ENCODE results near the gene CLINT1. TPM values are rescaled to one million over a fixed set of nuclear protein-coding genes. Genes with fewer than 3 reads are reported as not detected.
A peak's percentile ranks its signal among the peaks of the same experiment; 100 is the strongest.
"Not testable (repeated sequence)": the region's sequence is repeated elsewhere in the genome, so short reads cannot be mapped to it uniquely, and the experiment has no call there.

The CLINT1 gene
- total and polyA plus RNA-seq, 3 experiments from 2014 or later = 72.3 to 91.1 (median 73.1) TPM

DNA sequence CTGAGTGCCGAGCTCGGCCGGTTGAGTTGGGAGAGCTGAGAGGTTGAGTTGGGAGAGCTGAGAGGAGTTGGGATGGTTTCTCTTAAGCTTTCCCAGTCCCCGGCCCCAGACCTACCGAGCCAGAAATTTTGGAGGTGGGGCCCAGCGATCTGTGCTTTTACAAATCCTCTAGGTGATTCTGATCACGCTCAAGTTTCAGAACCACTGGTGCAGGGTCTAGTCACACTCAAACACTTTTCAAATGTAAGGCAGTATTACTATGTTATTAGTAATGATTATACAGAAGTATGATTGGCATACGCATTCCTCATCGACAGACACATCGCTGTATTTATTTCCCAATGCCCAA lies 256 bp upstream of the CLINT1 start:
- H3K27me3 Mint-ChIP-seq = peaks cover 0 to 4% of the 10 kb centered on the region in 2 donors
- POLR2A ChIA-PET = no interaction called here
- H3K4me1 ChIP-seq (ENCODE audit: insufficient read depth, low read length) = peaks cover 25% of the 10 kb centered on the region

DNA sequence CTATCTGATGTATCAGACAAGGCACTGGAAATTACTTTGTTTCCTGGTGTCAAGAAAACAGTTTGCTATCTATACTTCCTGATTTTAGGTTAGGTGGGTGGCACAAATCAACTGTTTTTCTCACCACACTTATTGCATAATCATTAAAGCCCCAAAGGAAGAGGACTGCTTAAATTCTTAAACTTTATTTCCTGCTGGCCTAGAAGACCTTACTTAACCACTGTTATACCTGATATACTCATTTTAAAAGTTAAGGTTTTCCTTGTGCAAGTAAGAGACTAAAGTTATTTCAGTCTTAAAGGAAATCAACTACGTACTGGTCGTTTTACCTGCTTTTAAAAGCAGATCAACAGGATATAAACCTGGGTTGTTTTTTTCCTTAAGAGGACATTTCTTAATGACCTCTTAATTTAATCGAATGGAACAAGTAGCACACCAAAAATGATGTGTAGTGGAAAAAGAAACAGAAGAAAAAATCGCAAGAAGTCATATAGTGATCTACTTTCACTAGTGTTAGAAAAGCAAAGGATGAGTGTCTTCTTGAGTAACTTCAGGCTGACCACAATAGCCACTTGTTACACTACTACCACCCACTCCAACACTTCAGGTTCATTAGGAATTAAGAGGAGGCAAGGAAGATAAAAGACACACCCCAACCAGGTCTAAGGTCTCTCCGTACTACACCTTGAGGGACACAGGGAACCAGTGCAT lies 974 bp downstream of the CLINT1 start:
- H3K4me3 ChIP-seq (ENCODE audit: low read length) = peak overlapping the region; percentile 70
- H3K27me3 ChIP-seq (ENCODE audit: insufficient read depth, low read length, poor library complexity, severe bottlenecking) = no peaks in the 10 kb centered on the region
- Mint-ChIP-seq H3K9me3 (no peaks in the 10 kb centered on the region), H3K36me3 (peaks cover 5 to 26% (median 5%) of the 10 kb centered on the region in 3 donors), H3K4me1 (peaks cover 58 to 78% (median 71%) of the 10 kb centered on the region in 3 donors), H3K27ac (peak overlapping the region; percentile 86 to 99 (median 95)), H3K27me3 (peaks cover 0 to 4% of the 10 kb centered on the region in 2 donors), H3K4me3 (peak overlapping the region; percentile 85 to 99 (median 95))
- ChIA-PET POLR2A (interaction anchor here (0.5 to 0.6 kb wide), 2 partner anchors 93 to 127 kb away, joined by 3 to 6 read pairs; partner anchors contain the start of gene THG1L), CTCF (interaction anchor here (1.4 kb wide), 1 partner anchor 12 kb away, joined by 5 read pairs; no protein-coding TSS in a partner anchor)
- peaks cover 20% of the 10 kb centered on the region for H3K4me1 ChIP-seq (ENCODE audit: insufficient read depth, low read length)
- H3K27ac ChIP-seq (ENCODE audit: low read depth, low read length) = peak overlapping the region; percentile 92
- H3K36me3 ChIP-seq (ENCODE audit: insufficient read depth, low read length) = no peaks in the 10 kb centered on the region
- peak in 3 of 5 donors; percentile 11 to 36 (median 23) for DNase-seq
- H3K9me3 ChIP-seq (ENCODE audit: low read length) = no peaks in the 10 kb centered on the region

More for the DNA sequence above, 256 bp upstream of the CLINT1 start:
- no peaks in the 10 kb centered on the region for H3K27me3 ChIP-seq (ENCODE audit: insufficient read depth, low read length, poor library complexity, severe bottlenecking)
- no peaks in the 10 kb centered on the region for H3K36me3 ChIP-seq (ENCODE audit: insufficient read depth, low read length)
- no peaks in the 10 kb centered on the region for H3K9me3 Mint-ChIP-seq
- H3K4me3 ChIP-seq (ENCODE audit: low read length) = peak overlapping the region; percentile 70
- peaks cover 3 to 24% (median 5%) of the 10 kb centered on the region in 3 donors for H3K36me3 Mint-ChIP-seq
- peaks cover 49 to 70% (median 59%) of the 10 kb centered on the region in 3 donors for H3K4me1 Mint-ChIP-seq
- H3K27ac ChIP-seq (ENCODE audit: low read depth, low read length) = peak overlapping the region; percentile 92
- CTCF ChIA-PET = interaction anchor here (0.9 to 1.2 kb wide), 2 partner anchors 44 to 46 kb away, joined by 3 read pairs; no protein-coding TSS in a partner anchor
- no peak for DNase-seq
- H3K9me3 ChIP-seq (ENCODE audit: low read length) = no peaks in the 10 kb centered on the region
- H3K27ac Mint-ChIP-seq = peak overlapping the region; percentile 77 to 99 (median 94)
- peak overlapping the region; percentile 85 to 99 (median 95) for H3K4me3 Mint-ChIP-seq

DNA sequence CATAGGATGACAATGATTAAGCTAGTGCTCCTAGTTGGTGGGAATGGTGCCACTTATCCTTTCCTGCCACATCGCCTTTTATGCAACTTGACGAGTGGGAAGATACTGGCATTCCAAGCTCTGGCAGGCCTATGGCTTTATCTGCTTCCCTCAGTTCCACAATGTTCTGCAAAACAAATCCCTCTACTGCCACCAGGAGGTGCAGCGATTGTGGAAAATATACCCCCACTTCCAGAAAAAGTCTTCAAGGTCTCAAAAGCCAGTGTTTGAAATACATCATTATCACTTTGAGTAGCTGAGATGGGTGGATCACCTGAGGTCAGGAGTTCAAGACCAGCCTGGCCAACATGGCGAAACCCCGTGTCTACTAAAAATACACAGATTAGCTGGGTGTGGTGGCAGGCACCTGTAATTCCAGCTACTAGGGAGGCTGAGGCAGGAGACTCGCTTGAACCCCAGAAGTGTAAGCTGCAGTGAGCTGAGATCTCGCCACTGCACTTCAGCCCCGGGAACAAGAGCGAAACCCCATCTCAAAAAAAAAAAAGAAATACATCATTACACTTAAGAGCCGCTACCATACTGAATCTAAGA lies 3.4 kb downstream of the CLINT1 start:
- no peaks in the 10 kb centered on the region for H3K9me3 Mint-ChIP-seq
- peak overlapping the region; percentile 10 to 65 (median 38) for H3K4me3 Mint-ChIP-seq
- POLR2A ChIA-PET = interaction anchor here (0.6 kb wide), 1 partner anchor 93 kb away, joined by 3 read pairs; no protein-coding TSS in a partner anchor
- no peaks in the 10 kb centered on the region for H3K27me3 Mint-ChIP-seq
- peaks cover 0 to 31% (median 5%) of the 10 kb centered on the region in 3 donors for H3K36me3 Mint-ChIP-seq
- no peaks in the 10 kb centered on the region for H3K9me3 ChIP-seq (ENCODE audit: low read length)
- H3K4me1 ChIP-seq (ENCODE audit: insufficient read depth, low read length) = peaks cover 20% of the 10 kb centered on the region
- CTCF ChIA-PET = interaction anchor here (1.1 to 1.6 kb wide), 4 partner anchors 35 to 112 kb away, joined by 3 to 6 read pairs (median 3); partner anchors contain the start of gene LSM11
- no peaks in the 10 kb centered on the region for H3K27me3 ChIP-seq (ENCODE audit: insufficient read depth, low read length, poor library complexity, severe bottlenecking)
- H3K4me3 ChIP-seq (ENCODE audit: low read length) = no peak overlapping the region
- peaks cover 65 to 80% (median 75%) of the 10 kb centered on the region in 3 donors for H3K4me1 Mint-ChIP-seq
- peak overlapping the region in 4 of 8 donors; percentile 19 to 57 (median 48) for H3K27ac Mint-ChIP-seq
- no peaks in the 10 kb centered on the region for H3K36me3 ChIP-seq (ENCODE audit: insufficient read depth, low read length)
- DNase-seq = peak in 1 of 5 donors; percentile 16
- H3K27ac ChIP-seq (ENCODE audit: low read depth, low read length) = no peak overlapping the region

- Mint-ChIP-seq H3K4me3 (peak overlapping the region in 1 of 7 donors; percentile 35), H3K36me3 (peaks cover 0 to 33% (median 7%) of the 10 kb centered on the region in 3 donors), H3K4me1 (peaks cover 60 to 79% (median 77%) of the 10 kb centered on the region in 3 donors)
- H3K36me3 ChIP-seq (ENCODE audit: insufficient read depth, low read length); DNase-seq; H3K27ac ChIP-seq (ENCODE audit: low read depth, low read length); H3K27ac Mint-ChIP-seq; H3K27me3 Mint-ChIP-seq; POLR2A ChIA-PET; H3K9me3 ChIP-seq (ENCODE audit: low read length); H3K9me3 Mint-ChIP-seq; H3K4me3 ChIP-seq (ENCODE audit: low read length); CTCF ChIA-PET; H3K27me3 ChIP-seq (ENCODE audit: insufficient read depth, low read length, poor library complexity, severe bottlenecking): not testable (repeated sequence)
- H3K4me1 ChIP-seq (ENCODE audit: insufficient read depth, low read length) = peaks cover 16% of the 10 kb centered on the region
These were observed 5.6 kb downstream of the CLINT1 start for GRCh38 chr5:157853365-157853764.

DNA sequence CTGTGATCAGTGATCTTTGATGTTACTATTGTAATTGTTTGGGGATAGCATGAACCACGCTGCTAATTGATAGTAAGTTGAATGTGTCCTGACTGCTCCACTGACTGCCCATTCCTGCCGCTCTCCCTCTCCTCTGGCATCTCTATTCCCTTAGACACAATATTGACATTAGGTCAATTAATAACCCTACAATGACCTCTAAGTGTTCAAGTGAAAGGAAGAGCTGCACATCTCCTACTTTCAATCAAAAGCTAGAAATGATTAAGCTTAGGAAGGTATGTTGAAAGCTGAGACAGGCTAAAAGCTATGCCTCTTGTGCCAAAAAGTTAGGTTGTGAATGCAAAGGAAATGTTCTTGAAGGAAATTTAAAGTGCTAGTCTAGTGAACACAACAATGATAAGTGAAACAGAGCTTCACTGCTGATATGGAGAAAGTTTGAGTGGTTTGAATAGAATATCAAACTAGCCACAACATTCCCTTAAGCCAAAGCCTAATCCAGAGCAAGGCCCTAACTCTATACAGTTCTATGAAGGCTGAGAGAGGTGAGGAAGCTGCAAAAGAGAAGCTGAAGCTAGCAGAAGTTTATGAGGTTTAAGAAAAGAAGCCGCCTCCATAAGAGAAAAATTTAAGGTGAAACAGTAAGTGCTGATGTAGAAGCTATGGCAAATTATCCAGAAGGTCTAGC lies 12.9 kb downstream of the CLINT1 start:
- peak overlapping the region in 1 of 7 donors; percentile 74 for H3K4me3 Mint-ChIP-seq
- Histone ChIP-seq H3K9me3 (ENCODE audit: low read length) (no peaks in the 10 kb centered on the region), H3K27ac (ENCODE audit: low read depth, low read length) (no peak overlapping the region), H3K4me1 (ENCODE audit: insufficient read depth, low read length) (no peaks in the 10 kb centered on the region), H3K4me3 (ENCODE audit: low read length) (no peak overlapping the region), H3K36me3 (ENCODE audit: insufficient read depth, low read length) (no peaks in the 10 kb centered on the region), H3K27me3 (ENCODE audit: insufficient read depth, low read length, poor library complexity, severe bottlenecking) (no peaks in the 10 kb centered on the region)
- peak overlapping the region in 2 of 8 donors; percentile 29 to 57 for H3K27ac Mint-ChIP-seq
- CTCF ChIA-PET = interaction anchor here (1.6 to 1.9 kb wide), 2 partner anchors 9 to 11 kb away, joined by 4 to 5 read pairs; no protein-coding TSS in a partner anchor
- H3K9me3 Mint-ChIP-seq = no peaks in the 10 kb centered on the region
- POLR2A ChIA-PET = no interaction called here
- no peaks in the 10 kb centered on the region for H3K27me3 Mint-ChIP-seq
- H3K4me1 Mint-ChIP-seq = peaks cover 39 to 54% (median 51%) of the 10 kb centered on the region in 3 donors
- peaks cover 10 to 35% (median 14%) of the 10 kb centered on the region in 3 donors for H3K36me3 Mint-ChIP-seq
- DNase-seq = no peak

GRCh38 chr5:157842787-157843186 lies 16.2 kb downstream of the CLINT1 start:
- Mint-ChIP-seq H3K27me3 (no peaks in the 10 kb centered on the region), H3K9me3 (no peaks in the 10 kb centered on the region), H3K36me3 (peaks cover 10 to 33% (median 14%) of the 10 kb centered on the region in 3 donors), H3K4me3 (no peak overlapping the region), H3K27ac (peak overlapping the region in 1 of 8 donors; percentile 23), H3K4me1 (peaks cover 38 to 52% (median 45%) of the 10 kb centered on the region in 3 donors)
- no peaks in the 10 kb centered on the region for H3K4me1 ChIP-seq (ENCODE audit: insufficient read depth, low read length)
- ChIA-PET POLR2A (interaction anchor here (0.6 kb wide), 1 partner anchor 593 kb away, joined by 3 read pairs; no protein-coding TSS in a partner anchor), CTCF (interaction anchor here (0.6 kb wide), 1 partner anchor 26 kb away, joined by 3 read pairs; no protein-coding TSS in a partner anchor)
- H3K9me3 ChIP-seq (ENCODE audit: low read length) = no peaks in the 10 kb centered on the region
- DNase-seq = no peak
- H3K36me3 ChIP-seq (ENCODE audit: insufficient read depth, low read length) = no peaks in the 10 kb centered on the region
- H3K27ac ChIP-seq (ENCODE audit: low read depth, low read length) = no peak overlapping the region
- H3K4me3 ChIP-seq (ENCODE audit: low read length) = no peak overlapping the region
- no peaks in the 10 kb centered on the region for H3K27me3 ChIP-seq (ENCODE audit: insufficient read depth, low read length, poor library complexity, severe bottlenecking)

GRCh38 chr5:157842185-157842584 lies 16.8 kb downstream of the CLINT1 start:
- Histone ChIP-seq H3K4me1 (ENCODE audit: insufficient read depth, low read length) (no peaks in the 10 kb centered on the region), H3K27me3 (ENCODE audit: insufficient read depth, low read length, poor library complexity, severe bottlenecking) (no peaks in the 10 kb centered on the region), H3K27ac (ENCODE audit: low read depth, low read length) (no peak overlapping the region), H3K9me3 (ENCODE audit: low read length) (no peaks in the 10 kb centered on the region), H3K4me3 (ENCODE audit: low read length) (no peak overlapping the region), H3K36me3 (ENCODE audit: insufficient read depth, low read length) (no peaks in the 10 kb centered on the region)
- peaks cover 35 to 53% (median 46%) of the 10 kb centered on the region in 3 donors for H3K4me1 Mint-ChIP-seq
- DNase-seq = no peak
- no peak overlapping the region for H3K27ac Mint-ChIP-seq
- no peak overlapping the region for H3K4me3 Mint-ChIP-seq
- H3K36me3 Mint-ChIP-seq = peaks cover 5 to 30% (median 10%) of the 10 kb centered on the region in 3 donors
- ChIA-PET CTCF (no interaction called here), POLR2A (no interaction called here)
- H3K9me3 Mint-ChIP-seq = no peaks in the 10 kb centered on the region
- no peaks in the 10 kb centered on the region for H3K27me3 Mint-ChIP-seq

All from CD8-positive, alpha-beta memory T cell (primary cell).